GM18867 (cell line): ENCODE measurements around the gene UBA6.

ENCODE experiments used
- ATAC-seq: cut with Tn5 transposase; IDR thresholded peaks from one replicate; pipeline ENCODE4 v1.9.1; 2021; ENCODE audit warnings: mild to moderate bottlenecking, moderate library complexity; ENCODE audit not compliant: unreplicated experiment

UBA6 gene

GRCh38 chr4:67581208-67581857 lies 119.6 kb downstream of the UBA6 start:
- no peak for ATAC-seq

GRCh38 chr4:67580577-67580976 lies 120.4 kb downstream of the UBA6 start:
- ATAC-seq = no peak

GRCh38 chr4:67576538-67576937 lies 124.4 kb downstream of the UBA6 start:
- peak; percentile 59 for ATAC-seq

GRCh38 chr4:67576059-67576466 lies 124.9 kb downstream of the UBA6 start:
- no peak for ATAC-seq

- ATAC-seq = peak; percentile 93
Measured at GRCh38 chr4:67575232-67576058, 125.5 kb downstream of the UBA6 start.

GRCh38 chr4:67573193-67573592 lies 127.8 kb downstream of the UBA6 start:
- ATAC-seq = no peak

- no peak for ATAC-seq
Measured at GRCh38 chr4:67571975-67572374, 129.0 kb downstream of the UBA6 start.

GRCh38 chr4:67570537-67570936 lies 130.4 kb downstream of the UBA6 start:
- ATAC-seq = no peak

GRCh38 chr4:67568820-67569219 lies 132.1 kb downstream of the UBA6 start:
- no peak for ATAC-seq

GRCh38 chr4:67566335-67566734 lies 134.6 kb downstream of the UBA6 start:
- ATAC-seq = no peak

GRCh38 chr4:67565284-67565683 lies 135.7 kb downstream of the UBA6 start:
- ATAC-seq = no peak
